H1 (cell line): Measurements from ENCODE around the gene TMEM258. TPM values are rescaled to one million over a fixed set of nuclear protein-coding genes. Genes with fewer than 3 reads are reported as not detected.

Source experiments
- CTCF ChIA-PET: fragments of 300-600 bp; sonication (Branson Sonifier 250); formaldehyde crosslinking; loops from one replicate; lab custom pipeline; 2021; ENCODE audit not compliant: partially characterized antibody; lab: Charles Lee
- POLR2A ChIA-PET: fragments of 300-600 bp; sonication (Branson Sonifier 250); formaldehyde crosslinking; loops from one replicate; lab custom pipeline; 2021; ENCODE audit warnings: inconsistent platforms; ENCODE audit not compliant: partially characterized antibody; lab: Charles Lee
- DNase-seq, 2 experiments: peaks; one replicate each; pipeline versions ENCODE4 v3.0.0 to v3.0.0-alpha.2; 2010 to 2022; ENCODE audit warnings: low spot score in 2 of 2, low read depth in 1 of 2, mixed read lengths in 1 of 2
- FAIRE-seq: peaks from 2 replicates; lab custom pipeline; 2011; peaks lifted over from hg19 to GRCh38; lab: Jason Lieb, UNC
- H2AFZ ChIP-seq: 2 replicates; pipeline ENCODE4 v1.8.1; 2012; ENCODE audit warnings: low read length, inconsistent platforms
- H2AK5ac ChIP-seq: 2 replicates; pipeline ENCODE4 v1.6.1; 2013; ENCODE audit warnings: low read depth, low read length
- H2BK120ac ChIP-seq: replicated peaks from 2 replicates; pipeline ENCODE3; 2013; ENCODE audit warnings: low read depth, low read length, inconsistent platforms
- H2BK12ac ChIP-seq: 2 replicates; pipeline ENCODE4 v1.6.1; 2013; ENCODE audit warnings: low read depth, low read length
- H2BK15ac ChIP-seq: 2 replicates; pipeline ENCODE4 v1.6.1; 2013; ENCODE audit warnings: low read length
- H2BK20ac ChIP-seq: 2 replicates; pipeline ENCODE4 v1.6.1; 2013; ENCODE audit warnings: low read length
- H2BK5ac ChIP-seq: 2 replicates; pipeline ENCODE4 v1.6.1; 2013; ENCODE audit warnings: low read depth, low read length
- H3K14ac ChIP-seq: 2 replicates; pipeline ENCODE4 v1.6.1; 2013; ENCODE audit warnings: inconsistent platforms; ENCODE audit not compliant: insufficient read length
- H3K18ac ChIP-seq: 2 replicates; pipeline ENCODE4 v1.6.1; 2013; ENCODE audit warnings: low read length; ENCODE audit errors: extremely low read depth
- H3K23ac ChIP-seq: 2 replicates; pipeline ENCODE4 v1.6.1; 2013; ENCODE audit warnings: inconsistent platforms; ENCODE audit not compliant: insufficient read length
- H3K23me2 ChIP-seq: 2 replicates; pipeline ENCODE4 v1.6.1; 2013; ENCODE audit warnings: low read depth, low read length
- H3K27ac ChIP-seq: 2 replicates; pipeline ENCODE4 v1.6.1; 2011; ENCODE audit warnings: low read depth, low read length, inconsistent platforms
- H3K27me3 ChIP-seq, 4 experiments: replicated peaks in 1 of 4; 1 replicate in 1 of 4; 2 replicates in 3 of 4; pipeline versions ENCODE4 v1.6.1 to v1.8.1; 2011 to 2013; ENCODE audit warnings: low read length in 3 of 4, mild to moderate bottlenecking in 3 of 4, inconsistent platforms in 2 of 4, mixed read lengths in 2 of 4, moderate library complexity in 1 of 4; ENCODE audit not compliant: control insufficient read depth in 3 of 4, insufficient read depth in 3 of 4; ENCODE audit errors: extremely low read depth in 1 of 4
- H3K36me3 ChIP-seq, 4 experiments: 2 replicates each; pipeline versions ENCODE4 v1.6.1 to v1.8.1; 2011 to 2013; ENCODE audit warnings: mild to moderate bottlenecking in 4 of 4, low read length in 3 of 4, moderate library complexity in 2 of 4, control low read depth in 1 of 4, inconsistent platforms in 1 of 4; ENCODE audit not compliant: insufficient read depth in 4 of 4, control insufficient read depth in 2 of 4
- H3K4ac ChIP-seq: replicated peaks from 2 replicates; pipeline ENCODE3; 2013; ENCODE audit warnings: low read length, low read depth, mixed read lengths, inconsistent platforms; ENCODE audit not compliant: insufficient read length
- H3K4me1 ChIP-seq, 4 experiments: replicated peaks in 1 of 4; 1 replicate in 1 of 4; 2 replicates in 3 of 4; pipeline versions ENCODE4 v1.6.1 to v1.8.1; 2011 to 2013; ENCODE audit warnings: low read length in 3 of 4, inconsistent platforms in 2 of 4, mixed read lengths in 1 of 4; ENCODE audit not compliant: insufficient read depth in 4 of 4, control insufficient read depth in 3 of 4
- H3K4me2 ChIP-seq, 2 experiments: 2 replicates each; pipeline versions ENCODE4 v1.6.1 to v1.8.1; 2011 to 2013; ENCODE audit warnings: low read depth in 2 of 2, low read length in 2 of 2, control low read depth in 1 of 2, inconsistent platforms in 1 of 2, mild to moderate bottlenecking in 1 of 2; ENCODE audit not compliant: insufficient read depth in 1 of 2
- H3K4me3 ChIP-seq, 4 experiments: fragments of 200-600, 300-600 bp in 1 of 4; sonication (generic), shearing (Covaris generic), sonication (Bioruptor Twin) in 1 of 4; 2 replicates each; pipeline versions ENCODE4 v1.5.1 to v1.8.1; 2011 to 2016; ENCODE audit warnings: low read length in 4 of 4, low read depth in 3 of 4, control low read depth in 2 of 4, inconsistent platforms in 2 of 4, mild to moderate bottlenecking in 2 of 4, mixed read lengths in 1 of 4, moderate library complexity in 1 of 4; ENCODE audit not compliant: insufficient read depth in 2 of 4; ENCODE audit errors: extremely low read depth in 1 of 4
- H3K56ac ChIP-seq: replicated peaks from 2 replicates; pipeline ENCODE3; 2013; ENCODE audit warnings: low read depth, mild to moderate bottlenecking, mixed read lengths, low read length, inconsistent platforms; ENCODE audit not compliant: insufficient read length
- H3K79me1 ChIP-seq: 2 replicates; pipeline ENCODE4 v1.6.1; 2013; ENCODE audit warnings: low read depth, low read length, control low read depth
- H3K79me2 ChIP-seq, 2 experiments: 2 replicates each; pipeline versions ENCODE4 v1.6.1 to v1.8.1; 2012 to 2013; ENCODE audit warnings: low read length in 2 of 2, mild to moderate bottlenecking in 2 of 2, inconsistent platforms in 1 of 2; ENCODE audit not compliant: insufficient read depth in 2 of 2, control insufficient read depth in 1 of 2
- H3K9ac ChIP-seq, 4 experiments: replicated peaks in 1 of 4; 1 replicate in 1 of 4; 2 replicates in 3 of 4; pipeline versions ENCODE4 v1.6.1 to v1.8.1; 2011 to 2013; ENCODE audit warnings: low read depth in 3 of 4, low read length in 3 of 4, control low read depth in 2 of 4, mild to moderate bottlenecking in 2 of 4, moderate library complexity in 2 of 4, inconsistent platforms in 1 of 4; ENCODE audit errors: extremely low read depth in 1 of 4
- H3K9me3 ChIP-seq, 2 experiments: 2 replicates each; pipeline versions ENCODE4 v1.6.1 to v1.8.1; 2012 to 2013; ENCODE audit warnings: mild to moderate bottlenecking in 2 of 2, moderate library complexity in 2 of 2, control low read depth in 1 of 2, inconsistent platforms in 1 of 2, low read depth in 1 of 2, low read length in 1 of 2, mixed read lengths in 1 of 2; ENCODE audit not compliant: insufficient read depth in 2 of 2
- H4K20me1 ChIP-seq, 2 experiments: replicated peaks in 1 of 2; 2 replicates each; pipeline versions ENCODE3 to v1.8.1; 2011 to 2013; ENCODE audit warnings: inconsistent platforms in 2 of 2, low read length in 2 of 2, mild to moderate bottlenecking in 1 of 2; ENCODE audit not compliant: insufficient read depth in 2 of 2, control insufficient read depth in 1 of 2
- H4K5ac ChIP-seq: 2 replicates; pipeline ENCODE4 v1.6.1; 2013; ENCODE audit warnings: low read length, low read depth, mixed read lengths, inconsistent platforms; ENCODE audit not compliant: insufficient read length
- H4K8ac ChIP-seq: 2 replicates; pipeline ENCODE4 v1.8.0; 2013; ENCODE audit warnings: mild to moderate bottlenecking, moderate library complexity, low read length, inconsistent platforms; ENCODE audit not compliant: insufficient read depth; ENCODE audit errors: extremely low read depth
- H4K91ac ChIP-seq: replicated peaks from 2 replicates; pipeline ENCODE3; 2013; ENCODE audit warnings: low read length, mixed read lengths, inconsistent platforms; ENCODE audit not compliant: insufficient read length
- ATF3 ChIP-seq: IDR thresholded peaks from 2 replicates; pipeline ENCODE4 v1.6.1; 2011; ENCODE audit warnings: low read depth, mild to moderate bottlenecking, low read length; ENCODE audit not compliant: insufficient read depth
- POLR2A ChIP-seq, 2 experiments: IDR thresholded peaks; 1 replicate in 1 of 2; 2 replicates in 1 of 2; pipeline ENCODE4 v1.6.1; 2011; ENCODE audit warnings: low read depth in 2 of 2, low read length in 2 of 2, mild to moderate bottlenecking in 2 of 2; ENCODE audit errors: control extremely low read depth in 1 of 2
- POLR2AphosphoS5 ChIP-seq: IDR thresholded peaks from 2 replicates; pipeline ENCODE4 v1.6.1; 2011; ENCODE audit warnings: low read depth, low read length
- SRF ChIP-seq: IDR thresholded peaks from 2 replicates; pipeline ENCODE4 v1.6.1; 2011; ENCODE audit warnings: mild to moderate bottlenecking, low read depth, low read length, moderate library complexity
- YY1 ChIP-seq: IDR thresholded peaks from 2 replicates; pipeline ENCODE4 v1.6.1; 2011; ENCODE audit warnings: low read depth, mild to moderate bottlenecking, low read length
- ZNF274 ChIP-seq: IDR thresholded peaks from 2 replicates; pipeline ENCODE4 v1.7.0; 2012; ENCODE audit warnings: low read length, borderline replicate concordance; ENCODE audit errors: extremely low read depth
- WGBS, 2 experiments: shearing (Covaris generic) in 1 of 2; methylation state at CpG; one replicate each; pipeline versions ENCODE4 v1.1.6 to v1.1.7; 2013 to 2015; ENCODE audit warnings: low lambda C conversion rate in 2 of 2, mixed read lengths in 2 of 2, inconsistent platforms in 1 of 2, low coverage in 1 of 2, missing lambda C conversion rate in 1 of 2; ENCODE audit not compliant: insufficient replicate concordance in 2 of 2, insufficient coverage in 1 of 2, insufficient read length in 1 of 2; ENCODE audit errors: extremely low coverage in 1 of 2, missing lambda C conversion rate in 1 of 2; 5-methylcytosine and 5-hydroxymethylcytosine counted together
- polyA plus RNA-seq, 7 experiments: library from polyadenylated mRNA; depleted of rRNA in 3 of 7; stranded (reverse) in 5 of 7; unstranded in 2 of 7; fragments of >200 nt in 5 of 7; fragments of 200-250 nt in 2 of 7; gene quantifications; 1 replicate in 5 of 7; 2 replicates in 1 of 7; 4 replicates in 1 of 7; pipeline versions ENCODE4 v1.2.1 to v1.2.3, GENCODE V29; 2011 to 2013; ENCODE audit warnings: missing spikeins in 2 of 7, mixed read lengths in 2 of 7
- total RNA-seq: library from RNA; stranded (reverse); fragmentation: NEBNext Ultra II Directional; extraction: Animal tissue kit (Norgen Biotek cat#: 25700); gene quantifications from 2 replicates; pipeline ENCODE4 v1.2.1, GENCODE V29; 2021
- TF ChIP-seq, protein P1 (sequence below), 3 experiments: IDR thresholded peaks; 1 replicate in 2 of 3; 2 replicates in 1 of 3; pipeline versions ENCODE4 v1.5.1 to v1.6.1; 2011; ENCODE audit warnings: low read length in 3 of 3, mild to moderate bottlenecking in 3 of 3, inconsistent platforms in 2 of 3, low read depth in 1 of 3, moderate library complexity in 1 of 3; ENCODE audit not compliant: insufficient read depth in 1 of 3; ENCODE audit errors: control extremely low read depth in 1 of 3
- TF ChIP-seq, protein P2 (sequence below): IDR thresholded peaks from 2 replicates; pipeline ENCODE4 v1.6.1; 2012; ENCODE audit warnings: inconsistent platforms

TMEM258 gene
- total and polyA plus RNA-seq, 2 of the 8 experiments (the other 6 are each of a cell fraction or from before 2014, with no cell fraction given), result 186 to 759 TPM

DNA sequence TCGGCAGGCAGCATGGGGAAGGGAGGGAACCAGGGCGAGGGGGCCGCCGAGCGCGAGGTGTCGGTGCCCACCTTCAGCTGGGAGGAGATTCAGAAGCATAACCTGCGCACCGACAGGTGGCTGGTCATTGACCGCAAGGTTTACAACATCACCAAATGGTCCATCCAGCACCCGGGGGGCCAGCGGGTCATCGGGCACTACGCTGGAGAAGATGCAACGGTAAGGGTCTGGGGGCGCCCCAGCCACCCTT, 35.9 kb upstream of the TMEM258 start:
- FAIRE-seq (no peak), DNase-seq (no peak)
- H4K20me1 ChIP-seq, result peaks cover 10 to 29% of the 10 kb centered on the region in 2 experiments
- WGBS, 2 experiments, result 3% methylated on average over 16 of the region's 16 CpGs; no CpG with 5 or more reads in 1 of the 2 experiments
- H3K14ac ChIP-seq, result no peak overlapping the region
- peaks cover 9 to 34% (median 21%) of the 10 kb centered on the region in 4 experiments for H3K4me1 ChIP-seq
- no peaks in the 10 kb centered on the region for H3K27me3 ChIP-seq
- H3K27ac ChIP-seq, result peak overlapping the region; percentile 74
- peak overlapping the region; percentile 66 for H2BK120ac ChIP-seq
- H3K56ac ChIP-seq, result peak overlapping the region; percentile 98
- H2BK20ac ChIP-seq, result no peak overlapping the region
- H4K8ac ChIP-seq, result peak overlapping the region; percentile 91
- H2BK15ac ChIP-seq, result peak overlapping the region; percentile 90; the same call in 1 of the 2 replicates
- H2AK5ac ChIP-seq, result 0 out of 2 replicates have a peak overlapping the region, but pooled peaks have one; percentile 28
- CTCF ChIA-PET, result interaction anchor here (0.9 to 3.2 kb wide), 8 partner anchors 10 to 38 kb away, joined by 3 to 16 read pairs (median 4); partner anchors contain the start of gene FADS1
- no peak overlapping the region; the same call in 1 of the 2 replicates for H2BK12ac ChIP-seq
- POLR2A ChIA-PET, result interaction anchor here (0.7 to 9.9 kb wide), 14 partner anchors 11 to 115 kb away, joined by 3 to 210 read pairs (median 7); partner anchors contain the start of genes FADS1, FEN1 and TMEM258
- H3K23me2 ChIP-seq, result peaks cover 14% of the 10 kb centered on the region
- peak overlapping the region; percentile 19 for H4K5ac ChIP-seq
- peak overlapping the region; percentile 82 to 88 (median 84) for H3K9ac ChIP-seq
- H3K79me1 ChIP-seq, result peaks cover 15% of the 10 kb centered on the region
- peak overlapping the region; percentile 77 to 96 (median 86) for H3K4me3 ChIP-seq
- H3K36me3 ChIP-seq, result peaks cover under 1 to 4% (median 4%) of the 10 kb centered on the region in 4 experiments; a peak in 2 of 8 replicates
- H3K18ac ChIP-seq, result peak overlapping the region; percentile 100
- peak overlapping the region; percentile 96 to 98 for H3K4me2 ChIP-seq
- no peak overlapping the region for H2AFZ ChIP-seq
- peaks cover 29 to 51% of the 10 kb centered on the region in 2 experiments for H3K79me2 ChIP-seq
- peak overlapping the region; percentile 86 for H3K4ac ChIP-seq
- no peaks in the 10 kb centered on the region for H3K9me3 ChIP-seq
- H3K23ac ChIP-seq, result no peak overlapping the region
- H2BK5ac ChIP-seq, result peak overlapping the region; percentile 71
- H4K91ac ChIP-seq, result peak overlapping the region; percentile 99
- peak in 1 of 2 experiments; percentile 54; a peak in 1 of 3 replicates for TF ChIP-seq POLR2A (IDR thresholded peaks at IDR 0.05; ENCODE audit: control extremely low read depth in 1 of 2, low read depth in 2 of 2, low read length in 2 of 2)
- TF ChIP-seq SRF, result no peak
- TF ChIP-seq, protein P1, sequence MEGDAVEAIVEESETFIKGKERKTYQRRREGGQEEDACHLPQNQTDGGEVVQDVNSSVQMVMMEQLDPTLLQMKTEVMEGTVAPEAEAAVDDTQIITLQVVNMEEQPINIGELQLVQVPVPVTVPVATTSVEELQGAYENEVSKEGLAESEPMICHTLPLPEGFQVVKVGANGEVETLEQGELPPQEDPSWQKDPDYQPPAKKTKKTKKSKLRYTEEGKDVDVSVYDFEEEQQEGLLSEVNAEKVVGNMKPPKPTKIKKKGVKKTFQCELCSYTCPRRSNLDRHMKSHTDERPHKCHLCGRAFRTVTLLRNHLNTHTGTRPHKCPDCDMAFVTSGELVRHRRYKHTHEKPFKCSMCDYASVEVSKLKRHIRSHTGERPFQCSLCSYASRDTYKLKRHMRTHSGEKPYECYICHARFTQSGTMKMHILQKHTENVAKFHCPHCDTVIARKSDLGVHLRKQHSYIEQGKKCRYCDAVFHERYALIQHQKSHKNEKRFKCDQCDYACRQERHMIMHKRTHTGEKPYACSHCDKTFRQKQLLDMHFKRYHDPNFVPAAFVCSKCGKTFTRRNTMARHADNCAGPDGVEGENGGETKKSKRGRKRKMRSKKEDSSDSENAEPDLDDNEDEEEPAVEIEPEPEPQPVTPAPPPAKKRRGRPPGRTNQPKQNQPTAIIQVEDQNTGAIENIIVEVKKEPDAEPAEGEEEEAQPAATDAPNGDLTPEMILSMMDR (IDR thresholded peaks at IDR 0.05; ENCODE audit: control extremely low read depth in 1 of 3, insufficient read depth in 1 of 3, low read depth in 1 of 3, low read length in 3 of 3), result no peak
- no peak for TF ChIP-seq ATF3
- TF ChIP-seq POLR2AphosphoS5, result peak; percentile 69; the same call in 1 of the 2 replicates
- TF ChIP-seq ZNF274, result no peak
- TF ChIP-seq, protein P2, sequence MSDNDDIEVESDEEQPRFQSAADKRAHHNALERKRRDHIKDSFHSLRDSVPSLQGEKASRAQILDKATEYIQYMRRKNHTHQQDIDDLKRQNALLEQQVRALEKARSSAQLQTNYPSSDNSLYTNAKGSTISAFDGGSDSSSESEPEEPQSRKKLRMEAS, result 0 out of 2 replicates have a peak, but pooled peaks have one; percentile 30
- no peak for TF ChIP-seq YY1
